ENCODE results near the gene DCC.

DNA sequence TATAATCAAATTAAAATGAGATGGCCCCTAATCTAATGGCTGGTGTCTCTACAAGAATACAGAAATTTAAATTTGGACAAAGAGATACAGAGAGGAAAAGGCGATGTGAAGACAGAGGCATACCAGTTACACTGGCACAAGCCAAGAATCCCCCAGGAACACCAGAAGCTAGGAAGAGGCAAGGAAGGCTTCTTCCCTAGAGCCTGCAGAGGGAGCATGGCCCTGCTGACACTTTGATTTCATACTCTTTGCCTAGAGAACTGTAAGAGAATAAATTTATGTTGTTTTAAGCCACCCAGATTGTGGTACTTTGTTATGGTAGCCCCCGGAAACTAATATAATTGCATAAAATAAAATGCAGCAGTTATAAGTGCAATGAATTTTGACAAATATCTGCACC lies 1213.0 kb downstream of the DCC start:
- TF ChIP-seq FOXJ3 (CRISPR knock-in tag; IDR thresholded peaks at IDR 0.05; ENCODE audit: borderline replicate concordance) (no peak), ZNF121 (CRISPR knock-in tag; IDR thresholded peaks at IDR 0.05) (no peak)
- TF ChIP-seq, protein P1, sequence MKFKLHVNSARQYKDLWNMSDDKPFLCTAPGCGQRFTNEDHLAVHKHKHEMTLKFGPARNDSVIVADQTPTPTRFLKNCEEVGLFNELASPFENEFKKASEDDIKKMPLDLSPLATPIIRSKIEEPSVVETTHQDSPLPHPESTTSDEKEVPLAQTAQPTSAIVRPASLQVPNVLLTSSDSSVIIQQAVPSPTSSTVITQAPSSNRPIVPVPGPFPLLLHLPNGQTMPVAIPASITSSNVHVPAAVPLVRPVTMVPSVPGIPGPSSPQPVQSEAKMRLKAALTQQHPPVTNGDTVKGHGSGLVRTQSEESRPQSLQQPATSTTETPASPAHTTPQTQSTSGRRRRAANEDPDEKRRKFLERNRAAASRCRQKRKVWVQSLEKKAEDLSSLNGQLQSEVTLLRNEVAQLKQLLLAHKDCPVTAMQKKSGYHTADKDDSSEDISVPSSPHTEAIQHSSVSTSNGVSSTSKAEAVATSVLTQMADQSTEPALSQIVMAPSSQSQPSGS (CRISPR knock-in tag; IDR thresholded peaks at IDR 0.05; ENCODE audit: borderline replicate concordance, low read depth): no peak
- TF ChIP-seq, protein P2, sequence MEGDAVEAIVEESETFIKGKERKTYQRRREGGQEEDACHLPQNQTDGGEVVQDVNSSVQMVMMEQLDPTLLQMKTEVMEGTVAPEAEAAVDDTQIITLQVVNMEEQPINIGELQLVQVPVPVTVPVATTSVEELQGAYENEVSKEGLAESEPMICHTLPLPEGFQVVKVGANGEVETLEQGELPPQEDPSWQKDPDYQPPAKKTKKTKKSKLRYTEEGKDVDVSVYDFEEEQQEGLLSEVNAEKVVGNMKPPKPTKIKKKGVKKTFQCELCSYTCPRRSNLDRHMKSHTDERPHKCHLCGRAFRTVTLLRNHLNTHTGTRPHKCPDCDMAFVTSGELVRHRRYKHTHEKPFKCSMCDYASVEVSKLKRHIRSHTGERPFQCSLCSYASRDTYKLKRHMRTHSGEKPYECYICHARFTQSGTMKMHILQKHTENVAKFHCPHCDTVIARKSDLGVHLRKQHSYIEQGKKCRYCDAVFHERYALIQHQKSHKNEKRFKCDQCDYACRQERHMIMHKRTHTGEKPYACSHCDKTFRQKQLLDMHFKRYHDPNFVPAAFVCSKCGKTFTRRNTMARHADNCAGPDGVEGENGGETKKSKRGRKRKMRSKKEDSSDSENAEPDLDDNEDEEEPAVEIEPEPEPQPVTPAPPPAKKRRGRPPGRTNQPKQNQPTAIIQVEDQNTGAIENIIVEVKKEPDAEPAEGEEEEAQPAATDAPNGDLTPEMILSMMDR (IDR thresholded peaks at IDR 0.05): no peak
